NB4 (cell line): ENCODE data around the gene CRAMP1.

Experiments used
- CTCF ChIP-seq: IDR thresholded peaks from one replicate; pipeline ENCODE4 v1.5.1; 2012; ENCODE audit warnings: low read depth, low read length
- POLR2A ChIP-seq: IDR thresholded peaks from 2 replicates; pipeline ENCODE4 v1.6.1; 2011; ENCODE audit warnings: mild to moderate bottlenecking; ENCODE audit not compliant: insufficient read length; ENCODE audit errors: extremely low read depth

GRCh38 chr16:1657841-1658240 lies 45.7 kb downstream of the CRAMP1 start:
- TF ChIP-seq CTCF (no peak), POLR2A (no peak)
